GM19193 (cell line): ENCODE results near the gene OSBPL1A.

Experiments used
- POLR2A ChIP-seq: IDR thresholded peaks from 4 replicates; pipeline ENCODE4 v1.6.1; 2011; ENCODE audit not compliant: insufficient read depth, insufficient read length; ENCODE audit errors: extremely low read depth

The OSBPL1A gene

DNA sequence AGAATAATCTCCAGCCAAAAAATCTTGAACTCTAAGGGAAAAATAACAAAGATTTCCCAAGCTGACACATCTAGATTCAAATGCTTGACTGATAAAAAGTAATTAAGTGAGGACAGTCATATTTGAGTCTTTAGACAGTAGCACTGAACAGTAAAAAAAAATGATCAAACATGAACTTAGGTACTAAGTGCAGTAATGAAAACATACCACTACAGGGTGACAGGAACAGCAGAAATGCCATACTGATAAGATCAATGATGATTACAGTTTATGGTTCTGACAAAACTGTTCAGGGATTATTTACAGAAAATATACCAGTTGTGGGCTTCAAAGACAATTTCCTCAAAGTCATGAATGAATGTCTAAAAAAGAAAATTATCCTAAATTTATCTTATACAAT lies 80.3 kb downstream of the OSBPL1A start:
- TF ChIP-seq POLR2A = no peak

DNA sequence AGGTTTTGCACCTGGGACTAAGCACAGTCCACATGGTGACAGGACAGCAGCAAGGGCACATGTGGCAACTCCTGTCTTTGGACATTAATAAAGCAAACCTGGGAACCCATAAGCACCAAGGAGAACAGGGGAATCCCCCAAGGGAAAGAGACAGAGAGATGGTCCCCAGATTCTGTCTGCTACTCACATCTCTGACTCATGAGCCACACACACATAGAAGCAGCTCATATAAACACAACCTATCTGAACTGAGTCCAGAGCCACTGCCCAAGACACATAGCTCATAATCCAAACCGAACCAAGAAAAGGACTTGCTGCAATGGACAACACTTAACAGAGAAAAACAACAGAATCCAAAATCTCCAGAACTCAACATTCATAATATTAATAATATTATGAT lies 82.5 kb downstream of the OSBPL1A start:
- no peak for TF ChIP-seq POLR2A

DNA sequence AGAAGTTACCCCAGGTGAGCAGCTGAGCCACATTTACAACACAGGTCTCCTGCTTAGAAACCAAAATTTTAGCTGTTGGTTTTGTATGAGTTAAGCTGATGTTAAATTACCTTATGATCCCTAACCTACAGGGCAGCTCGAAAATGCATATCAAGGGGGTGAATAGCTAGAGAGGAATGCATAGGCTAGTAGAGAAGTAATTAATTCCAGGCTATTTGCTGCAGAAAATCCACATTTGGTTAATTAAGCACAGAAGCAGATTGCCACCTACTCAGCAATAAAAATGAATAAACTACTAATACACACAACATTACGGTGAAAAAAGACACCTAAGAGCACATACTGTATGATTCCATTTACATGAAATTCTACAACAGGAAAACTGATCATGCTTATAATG lies 91.4 kb downstream of the OSBPL1A start:
- TF ChIP-seq POLR2A = no peak

DNA sequence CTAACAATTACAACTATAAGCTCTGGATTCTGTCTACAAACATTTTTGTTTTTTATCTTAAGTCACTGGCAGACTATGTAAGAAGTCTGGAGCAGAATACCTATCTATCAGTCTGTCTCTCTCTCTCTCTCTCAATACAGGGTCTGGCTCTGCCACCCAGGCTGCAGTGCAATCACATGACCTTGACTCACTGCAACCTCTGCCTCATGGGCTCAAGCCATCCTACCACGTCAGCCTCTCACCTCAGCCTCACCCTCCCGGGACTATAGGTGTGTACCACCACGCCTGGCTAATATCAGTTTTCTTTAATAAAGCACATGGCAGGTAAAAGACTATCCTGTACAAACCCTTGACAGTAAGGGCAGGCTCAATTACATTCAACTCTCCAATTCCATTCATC lies 96.9 kb downstream of the OSBPL1A start:
- no peak for TF ChIP-seq POLR2A

DNA sequence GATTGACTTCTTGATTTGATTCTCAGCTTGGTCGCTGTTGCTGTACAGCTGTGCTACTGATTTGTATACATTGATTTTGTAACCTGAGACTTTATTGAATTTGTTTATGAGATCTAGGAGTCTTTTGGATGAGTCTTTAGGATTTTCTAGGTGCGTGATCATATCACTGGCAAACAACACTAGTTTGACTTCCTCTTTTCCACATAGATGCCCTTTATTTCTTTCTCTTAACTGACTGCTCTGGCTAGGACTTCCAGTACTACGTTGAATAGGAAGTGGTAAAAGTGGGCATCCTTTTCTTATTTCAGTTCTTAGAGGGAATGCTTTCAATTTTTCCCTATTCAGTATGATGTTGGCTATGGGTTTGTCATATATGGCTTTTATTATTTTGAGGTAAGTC lies 101.3 kb downstream of the OSBPL1A start:
- TF ChIP-seq POLR2A = no peak

DNA sequence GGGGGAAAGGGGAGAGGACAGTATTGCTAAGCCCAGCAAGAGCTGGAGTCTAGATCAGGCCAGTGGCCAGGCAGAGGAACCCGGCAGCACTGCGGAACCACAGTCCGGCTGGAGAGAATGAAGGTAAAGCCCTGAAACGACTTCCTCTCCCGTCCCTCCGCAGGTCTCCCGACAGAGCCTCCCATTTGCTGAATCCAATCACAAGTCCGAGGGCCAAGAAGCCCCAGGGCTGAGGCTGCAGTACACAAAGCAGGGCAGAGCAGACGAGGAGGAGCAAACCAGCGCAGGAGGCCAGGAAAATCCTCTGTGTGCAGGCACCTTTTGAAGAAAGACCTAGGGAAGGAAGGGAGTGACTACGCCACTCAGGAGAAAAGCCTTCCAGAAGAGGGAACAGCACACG lies 104.4 kb downstream of the OSBPL1A start:
- TF ChIP-seq POLR2A = no peak

DNA sequence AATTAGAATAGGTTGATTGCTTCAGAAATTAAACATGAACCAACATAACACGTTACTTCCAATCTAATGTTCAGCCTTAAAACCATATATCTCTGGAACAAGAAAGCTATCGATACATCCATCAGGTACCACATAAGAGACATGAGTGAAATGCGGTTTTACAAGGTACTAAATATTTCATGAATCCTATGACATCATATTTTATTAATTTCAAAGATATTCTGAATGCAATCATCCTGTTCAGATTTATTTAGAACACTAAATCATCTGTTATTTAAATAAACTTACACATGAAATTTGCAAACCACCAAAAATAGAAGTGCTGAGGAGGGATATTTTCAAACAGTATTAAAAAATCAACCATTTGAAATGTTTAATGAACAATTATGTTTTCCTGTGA lies 119.0 kb downstream of the OSBPL1A start:
- no peak for TF ChIP-seq POLR2A

DNA sequence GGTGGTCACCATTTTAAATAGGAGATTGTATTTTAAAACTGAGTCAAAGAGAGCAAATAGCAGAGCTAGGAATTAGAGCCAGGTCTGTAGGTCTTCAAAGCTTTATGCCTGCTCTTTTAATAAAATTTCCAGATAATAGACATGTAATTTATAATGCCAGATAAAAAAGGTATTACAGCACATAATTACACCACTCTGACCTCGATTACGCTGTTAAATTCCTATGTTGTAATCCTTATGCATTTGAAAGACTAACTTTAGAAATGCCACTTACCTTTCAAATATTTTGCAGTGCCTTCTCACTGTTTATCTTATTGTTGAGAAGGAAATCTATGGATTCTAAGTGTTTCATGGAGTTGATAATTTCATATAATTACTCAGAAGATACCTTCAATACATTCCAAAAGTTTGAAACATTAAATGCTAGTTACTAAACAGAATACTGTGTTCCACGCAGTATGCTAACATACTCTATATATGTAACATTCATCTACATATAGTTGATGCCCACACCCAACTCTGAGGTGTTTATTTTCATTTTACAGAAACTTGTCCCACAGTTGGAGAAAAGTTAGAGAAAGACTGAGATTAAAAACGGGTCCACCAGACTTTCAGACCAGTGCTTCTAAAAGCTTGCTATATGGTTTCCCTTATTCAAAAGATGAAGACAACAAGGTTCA lies 120.0 kb downstream of the OSBPL1A start:
- no peak for TF ChIP-seq POLR2A

DNA sequence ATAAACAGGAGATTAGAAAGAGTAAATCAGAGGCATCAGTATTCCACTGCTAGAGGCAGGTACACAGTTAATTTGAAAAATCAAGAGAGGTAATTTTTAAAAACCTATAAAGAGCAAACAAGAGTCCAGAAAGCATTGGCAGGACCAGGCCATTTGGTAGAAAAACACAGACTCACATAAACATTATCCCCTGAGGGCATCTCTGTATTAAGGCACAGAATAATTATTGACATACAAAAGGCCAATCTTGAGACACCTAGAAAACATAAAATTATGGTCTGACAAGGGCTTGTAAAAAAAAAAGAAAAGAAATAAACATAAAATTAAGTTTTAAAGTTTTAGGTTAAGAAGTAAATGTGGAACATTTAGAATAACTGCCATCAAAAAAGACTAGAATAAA lies 120.6 kb downstream of the OSBPL1A start:
- no peak for TF ChIP-seq POLR2A

DNA sequence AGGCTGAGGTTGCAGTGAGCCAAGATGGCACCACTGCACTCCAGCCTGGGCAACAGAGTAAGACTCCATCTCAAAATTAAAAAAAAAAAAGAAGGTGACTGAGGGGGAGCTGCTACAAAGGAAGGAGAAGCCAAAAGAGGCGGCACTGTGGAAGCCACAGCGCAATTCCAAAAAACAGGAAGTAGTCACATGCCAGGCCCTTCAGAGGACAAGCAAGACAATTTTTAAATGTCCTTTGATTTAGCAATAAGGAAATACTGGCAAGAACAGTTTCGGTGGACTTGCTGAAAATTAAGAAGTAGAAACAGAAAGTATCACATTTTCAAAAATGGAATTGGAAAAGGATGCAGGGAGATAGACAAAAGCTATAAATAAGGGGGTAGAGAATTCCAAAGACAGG lies 122.8 kb downstream of the OSBPL1A start:
- no peak for TF ChIP-seq POLR2A

DNA sequence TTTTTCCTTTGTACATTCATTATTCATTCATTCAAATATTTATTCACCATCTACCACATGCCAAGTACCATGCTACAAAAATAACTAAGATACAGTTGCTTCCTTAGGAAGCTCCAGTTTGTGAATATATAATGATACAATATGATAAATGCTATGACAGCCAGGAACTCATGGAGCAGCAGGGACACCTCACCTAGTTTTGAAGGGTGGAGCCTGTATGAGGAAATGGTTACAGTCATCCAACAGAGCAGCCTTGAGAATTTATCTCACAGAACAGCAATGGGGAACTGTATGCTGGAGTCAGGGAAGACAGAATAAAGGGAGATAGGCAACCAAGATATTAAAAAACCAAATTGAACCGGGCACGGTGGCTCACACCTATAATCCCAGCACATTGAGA lies 124.0 kb downstream of the OSBPL1A start:
- no peak for TF ChIP-seq POLR2A

DNA sequence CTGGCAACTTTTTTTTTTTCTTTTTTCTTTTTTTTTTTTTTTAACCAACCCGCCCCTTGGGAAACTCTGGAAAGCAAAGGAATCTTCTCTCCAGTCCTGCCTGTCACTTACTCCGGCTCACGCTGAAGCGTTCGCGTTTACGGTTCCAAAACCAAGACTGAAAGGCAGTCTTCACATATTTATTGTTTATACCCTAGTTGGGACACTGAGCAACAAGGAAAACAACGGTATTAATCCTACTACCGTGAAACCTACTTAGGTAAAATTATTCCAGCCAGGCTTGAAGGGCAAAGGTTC lies 125.4 kb downstream of the OSBPL1A start:
- TF ChIP-seq POLR2A = no peak

DNA sequence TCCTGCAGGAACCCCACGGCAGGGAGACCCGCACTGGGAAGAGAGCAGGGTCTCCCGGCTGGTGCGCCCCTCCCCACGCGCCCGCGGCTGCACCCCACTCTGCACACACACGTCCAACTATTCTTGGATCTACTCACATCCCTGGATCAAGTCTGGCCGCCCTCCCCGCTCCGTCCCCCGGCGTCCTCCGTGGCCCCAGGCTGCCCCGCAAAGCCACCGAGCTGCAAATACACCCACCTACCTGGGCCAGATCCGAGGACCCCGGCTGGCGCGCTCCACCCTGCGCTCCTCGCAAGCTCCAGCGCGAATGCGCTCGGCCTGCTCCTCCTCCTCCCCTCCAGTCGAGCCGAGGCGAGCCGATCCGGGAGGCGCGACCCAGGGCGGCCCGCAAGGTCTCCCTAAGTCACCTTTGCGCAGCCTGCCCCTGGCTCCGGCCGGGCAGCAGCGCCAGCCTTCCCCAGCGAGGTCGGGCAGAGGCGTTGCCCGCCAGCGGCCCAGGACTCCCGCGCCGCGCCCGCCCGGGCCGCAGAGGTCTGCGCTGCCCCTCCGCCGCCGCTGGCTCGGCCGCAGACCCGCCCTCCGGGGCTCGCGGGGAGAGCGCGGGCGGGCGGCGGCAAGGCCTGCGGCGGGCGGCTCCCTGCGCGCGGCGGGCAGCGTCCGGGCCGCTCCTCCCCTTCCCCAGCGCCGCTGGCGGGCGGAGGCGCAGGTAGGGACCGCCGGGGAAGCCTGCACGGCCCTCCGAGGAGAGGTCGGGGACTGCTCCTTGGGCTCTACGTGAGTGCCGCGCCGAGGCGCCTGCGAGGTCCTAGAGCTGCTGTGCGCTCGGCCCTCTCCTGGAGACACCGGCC lies 126.0 kb downstream of the OSBPL1A start:
- no peak for TF ChIP-seq POLR2A

DNA sequence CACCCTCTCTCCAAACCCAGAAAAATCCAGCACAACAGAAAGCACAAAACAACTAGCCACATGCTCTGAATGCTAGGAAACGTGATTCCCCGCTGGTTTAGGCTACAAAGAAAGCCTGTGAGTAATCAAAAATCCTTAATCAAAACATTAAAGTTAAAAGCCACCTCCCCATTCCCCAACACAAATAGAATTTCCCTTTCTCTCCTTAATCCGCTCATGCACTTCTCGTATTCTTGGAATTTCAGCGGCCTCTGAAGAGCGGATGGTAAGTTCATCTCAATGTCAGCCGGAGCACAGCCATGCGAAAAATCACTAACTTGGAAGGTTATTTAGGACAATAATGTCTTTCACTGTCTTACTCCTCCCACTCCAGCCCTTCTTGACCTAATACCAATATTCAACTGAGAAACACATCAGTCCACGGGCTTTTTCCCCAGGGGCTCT lies 126.7 kb downstream of the OSBPL1A start:
- no peak for TF ChIP-seq POLR2A

DNA sequence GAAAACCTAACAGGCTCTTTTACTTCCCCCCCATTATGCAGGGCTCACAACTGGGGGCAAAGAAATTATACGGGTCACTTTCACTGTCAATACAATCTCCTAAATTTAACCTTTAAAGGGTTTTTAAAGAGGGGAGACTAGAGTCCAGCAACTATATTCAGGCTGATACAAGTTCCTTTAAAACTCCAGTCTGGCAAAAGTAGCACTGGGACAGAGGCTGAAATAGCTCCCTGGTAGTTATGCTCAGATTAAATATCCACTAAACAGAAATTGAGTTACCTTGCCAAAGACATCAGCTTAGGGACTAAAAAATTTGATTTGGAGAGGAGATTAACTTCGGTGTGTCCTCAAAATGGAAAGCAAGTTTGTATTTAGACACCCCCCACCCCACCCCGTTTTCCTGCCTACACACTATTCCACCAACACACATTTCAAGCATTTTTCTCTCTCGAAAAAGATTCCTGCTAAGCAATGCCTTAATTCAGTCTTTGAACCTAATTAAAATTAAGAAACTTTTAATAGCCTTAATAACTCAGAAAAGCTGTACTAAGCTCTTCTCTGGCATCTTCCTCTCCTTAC lies 127.2 kb downstream of the OSBPL1A start:
- TF ChIP-seq POLR2A = no peak
